ENCODE data around the gene KRT8. TPM values are rescaled to one million over a fixed set of nuclear protein-coding genes. Genes with fewer than 3 reads are reported as not detected.

Gene KRT8
- total and polyA plus RNA-seq, 2 of the 13 experiments (the other 11 are each of a cell fraction or from before 2014, with no cell fraction given), result 498 to 718 TPM

DNA sequence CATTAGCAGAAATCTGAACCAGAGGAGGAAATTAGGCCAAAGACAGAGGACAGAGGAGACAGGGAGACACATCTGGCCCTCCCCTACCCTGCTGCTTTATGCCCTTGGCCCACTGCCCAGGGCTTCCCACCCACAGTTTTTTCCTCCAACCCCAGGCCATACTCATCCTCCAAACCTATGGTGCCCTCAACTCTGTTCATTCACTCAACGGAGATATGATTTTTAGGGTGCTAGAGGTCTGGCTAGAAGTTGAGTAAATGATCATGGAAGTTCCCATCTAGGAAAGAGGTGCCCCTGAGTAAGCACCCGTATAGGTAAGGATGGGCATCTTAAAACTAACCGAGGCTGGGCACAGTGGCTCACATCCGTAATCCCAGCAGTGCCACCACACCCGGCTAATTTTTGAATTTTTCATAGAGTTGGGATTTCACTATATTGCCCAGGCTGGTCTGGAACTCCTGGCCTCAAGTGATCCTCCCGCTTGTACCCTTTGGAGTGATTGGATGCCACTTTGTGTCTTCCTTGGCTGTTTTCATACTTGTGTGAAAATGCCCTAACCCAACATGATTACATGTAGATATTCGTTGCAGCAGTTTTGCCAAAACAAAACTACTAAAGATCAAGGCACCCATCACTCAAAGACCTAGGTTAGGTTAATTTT is 48.4 kb upstream of the KRT8 start:
- Histone ChIP-seq H3K9me3 (ENCODE audit: low read length) (no peaks in the 10 kb centered on the region), H3K4me2 (ENCODE audit: low read depth, low read length) (no peak overlapping the region), H3K27ac (ENCODE audit: extremely low read length, insufficient read depth, low read length) (peak overlapping the region; percentile 23), H3K4me1 (ENCODE audit: insufficient read depth, low read length) (peaks cover 47% of the 10 kb centered on the region), H3K36me3 (replicated peaks in 1 of 2; ENCODE audit: control insufficient read depth in 1 of 2, insufficient read depth in 2 of 2, low read length in 2 of 2) (peaks cover 10 to 31% of the 10 kb centered on the region in 2 experiments), H2AFZ (ENCODE audit: low read length) (no peak overlapping the region), H4K20me1 (ENCODE audit: insufficient read depth, low read length) (peaks cover 32% of the 10 kb centered on the region), H3K27me3 (ENCODE audit: control insufficient read depth in 1 of 2, insufficient read depth in 2 of 2, low read length in 2 of 2) (peaks cover 0 to 2% of the 10 kb centered on the region in 2 experiments; a peak in 1 of 5 replicates), H3K79me2 (ENCODE audit: insufficient read depth, low read length) (peaks cover 27% of the 10 kb centered on the region), H3K9ac (ENCODE audit: insufficient read depth, low read depth, low read length) (no peak overlapping the region), H3K4me3 (replicated peaks in 1 of 3; ENCODE audit: insufficient read depth in 1 of 3, low read depth in 2 of 3, low read length in 3 of 3) (no peak overlapping the region)
- in situ Hi-C loops (cut with HindIII; ENCODE audit: extremely low pct_ligation_motif_present, low pct_unique_long_range_greater_than_20kb), result no loop called here
- ATAC-seq (no peak), FAIRE-seq (no peak), DNase-seq (ENCODE audit: low spot score) (no peak)
- intact Hi-C loops (cut with micrococcal nuclease; ENCODE audit: unreplicated experiment), result loop anchor here (2.0 kb wide), 1 partner anchor 17 kb away; no protein-coding TSS in a partner anchor
- ChIA-PET POLR2A (interaction anchor here (0.7 to 4.6 kb wide), 3 partner anchors 48 to 73 kb away, joined by 3 to 30 read pairs (median 3); partner anchors contain the start of gene KRT8), CTCF (ENCODE audit: low intra/inter-chr PET ratio, low total read pairs) (no interaction called here)
- 0 out of 2 replicates have a peak, but pooled peaks have one; percentile 69 for TF ChIP-seq POLR2AphosphoS2 (IDR thresholded peaks at IDR 0.05; ENCODE audit: low read depth, low read length)
- peak; percentile 75 for TF ChIP-seq AGO2 (optimal IDR thresholded peaks at IDR 0.05; ENCODE audit: low read depth, low read length)
- peak; percentile 51 to 56; a peak in 3 of 4 replicates for TF ChIP-seq POLR2A (IDR thresholded peaks at IDR 0.05; ENCODE audit: insufficient read depth in 1 of 2, low read depth in 2 of 2, low read length in 2 of 2)
- TF ChIP-seq RBM22 (optimal IDR thresholded peaks at IDR 0.05; ENCODE audit: low read length), result peak; percentile 95
- TF ChIP-seq, protein P1, sequence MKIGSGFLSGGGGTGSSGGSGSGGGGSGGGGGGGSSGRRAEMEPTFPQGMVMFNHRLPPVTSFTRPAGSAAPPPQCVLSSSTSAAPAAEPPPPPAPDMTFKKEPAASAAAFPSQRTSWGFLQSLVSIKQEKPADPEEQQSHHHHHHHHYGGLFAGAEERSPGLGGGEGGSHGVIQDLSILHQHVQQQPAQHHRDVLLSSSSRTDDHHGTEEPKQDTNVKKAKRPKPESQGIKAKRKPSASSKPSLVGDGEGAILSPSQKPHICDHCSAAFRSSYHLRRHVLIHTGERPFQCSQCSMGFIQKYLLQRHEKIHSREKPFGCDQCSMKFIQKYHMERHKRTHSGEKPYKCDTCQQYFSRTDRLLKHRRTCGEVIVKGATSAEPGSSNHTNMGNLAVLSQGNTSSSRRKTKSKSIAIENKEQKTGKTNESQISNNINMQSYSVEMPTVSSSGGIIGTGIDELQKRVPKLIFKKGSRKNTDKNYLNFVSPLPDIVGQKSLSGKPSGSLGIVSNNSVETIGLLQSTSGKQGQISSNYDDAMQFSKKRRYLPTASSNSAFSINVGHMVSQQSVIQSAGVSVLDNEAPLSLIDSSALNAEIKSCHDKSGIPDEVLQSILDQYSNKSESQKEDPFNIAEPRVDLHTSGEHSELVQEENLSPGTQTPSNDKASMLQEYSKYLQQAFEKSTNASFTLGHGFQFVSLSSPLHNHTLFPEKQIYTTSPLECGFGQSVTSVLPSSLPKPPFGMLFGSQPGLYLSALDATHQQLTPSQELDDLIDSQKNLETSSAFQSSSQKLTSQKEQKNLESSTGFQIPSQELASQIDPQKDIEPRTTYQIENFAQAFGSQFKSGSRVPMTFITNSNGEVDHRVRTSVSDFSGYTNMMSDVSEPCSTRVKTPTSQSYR (CRISPR knock-in tag; IDR thresholded peaks at IDR 0.05; ENCODE audit: borderline replicate concordance), result no peak
- TF ChIP-seq RXRA (CRISPR knock-in tag; IDR thresholded peaks at IDR 0.05), result no peak
- TF ChIP-seq, protein P2, sequence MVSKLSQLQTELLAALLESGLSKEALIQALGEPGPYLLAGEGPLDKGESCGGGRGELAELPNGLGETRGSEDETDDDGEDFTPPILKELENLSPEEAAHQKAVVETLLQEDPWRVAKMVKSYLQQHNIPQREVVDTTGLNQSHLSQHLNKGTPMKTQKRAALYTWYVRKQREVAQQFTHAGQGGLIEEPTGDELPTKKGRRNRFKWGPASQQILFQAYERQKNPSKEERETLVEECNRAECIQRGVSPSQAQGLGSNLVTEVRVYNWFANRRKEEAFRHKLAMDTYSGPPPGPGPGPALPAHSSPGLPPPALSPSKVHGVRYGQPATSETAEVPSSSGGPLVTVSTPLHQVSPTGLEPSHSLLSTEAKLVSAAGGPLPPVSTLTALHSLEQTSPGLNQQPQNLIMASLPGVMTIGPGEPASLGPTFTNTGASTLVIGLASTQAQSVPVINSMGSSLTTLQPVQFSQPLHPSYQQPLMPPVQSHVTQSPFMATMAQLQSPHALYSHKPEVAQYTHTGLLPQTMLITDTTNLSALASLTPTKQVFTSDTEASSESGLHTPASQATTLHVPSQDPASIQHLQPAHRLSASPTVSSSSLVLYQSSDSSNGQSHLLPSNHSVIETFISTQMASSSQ (IDR thresholded peaks at IDR 0.05; ENCODE audit: low read depth), result no peak
- TF ChIP-seq, protein P2 (CRISPR knock-in tag; IDR thresholded peaks at IDR 0.05; ENCODE audit: borderline replicate concordance), result no peak
- no peak for TF ChIP-seq ZNF772 (CRISPR knock-in tag; IDR thresholded peaks at IDR 0.05)
- no peak for TF ChIP-seq ZNF629 (CRISPR knock-in tag; conservative IDR thresholded peaks at IDR 0.05)
- TF ChIP-seq ZKSCAN1 (IDR thresholded peaks at IDR 0.05; ENCODE audit: low read length), result no peak
- peak; percentile 51 for TF ChIP-seq POLR2G (IDR thresholded peaks at IDR 0.05; ENCODE audit: low read depth, low read length)
- TF ChIP-seq RBFOX2 (IDR thresholded peaks at IDR 0.05; ENCODE audit: low read depth, low read length), result peak; percentile 77
- peak; percentile 62; the same call in 1 of the 2 replicates for TF ChIP-seq ZC3H4 (CRISPR knock-in tag; IDR thresholded peaks at IDR 0.05; ENCODE audit: borderline replicate concordance)
- no TSS peak for BruUV-seq (replicated peaks)
- WGBS (ENCODE audit: low lambda C conversion rate), result 89% methylated on average over 7 of the region's 7 CpGs
